Measurements from ENCODE around the gene NUP35. TPM values are rescaled to one million over a fixed set of nuclear protein-coding genes. Genes with fewer than 3 reads are reported as not detected.

NUP35 gene
- total and polyA plus RNA-seq, 2 of the 4 experiments (the other 2 are of a cell fraction) = 10.9 to 23.3 TPM

DNA sequence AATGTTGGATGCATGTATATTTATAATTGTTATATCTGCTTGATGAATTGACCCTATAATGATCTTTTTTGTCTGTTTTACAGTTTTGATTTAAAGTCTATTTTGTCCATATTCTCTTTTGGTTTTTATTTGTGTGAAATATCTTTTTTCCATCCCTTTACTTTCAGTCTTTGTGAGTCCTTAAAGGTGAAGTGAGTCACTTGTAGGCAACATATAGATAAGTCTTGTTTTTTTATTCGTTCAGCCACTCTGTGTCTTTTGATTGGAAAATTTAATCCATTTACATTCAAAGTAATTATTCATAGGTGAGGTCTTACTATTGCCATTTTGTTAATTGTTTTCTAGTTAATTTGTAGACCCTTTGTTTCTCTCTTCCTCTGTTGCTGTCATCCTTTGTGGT, 62.5 kb downstream of the NUP35 start:
- Histone ChIP-seq H3K36me3 (ENCODE audit: control insufficient read depth, insufficient read depth, low read length) (0 out of 2 replicates have a peak, but pooled peaks cover 3% of the 10 kb centered on the region), H3K23ac (ENCODE audit: low read depth, low read length) (no peak overlapping the region), H3K4ac (ENCODE audit: low read depth, low read length) (peak overlapping the region; percentile 69; the same call in 1 of the 2 replicates), H2AFZ (replicated peaks; ENCODE audit: low read length, poor library complexity) (no peak overlapping the region), H3K9me1 (ENCODE audit: insufficient read depth, low read length) (peaks cover 14% of the 10 kb centered on the region), H4K91ac (ENCODE audit: insufficient read depth, low read depth, low read length) (peak overlapping the region; percentile 61; the same call in 1 of the 2 replicates), H2BK15ac (ENCODE audit: low read depth, low read length) (no peak overlapping the region; the same call in 2 of the 3 replicates), H2BK120ac (ENCODE audit: low read depth, low read length) (peak overlapping the region; percentile 74), H3K4me2 (ENCODE audit: low read depth, low read length) (no peak overlapping the region), H3K9me3 (ENCODE audit: control insufficient read depth, insufficient read depth, low read length) (no peaks in the 10 kb centered on the region), H2BK20ac (ENCODE audit: low read depth, low read length) (peak overlapping the region; percentile 80; the same call in 1 of the 2 replicates), H3K56ac (ENCODE audit: extremely low read depth, insufficient read depth, low read length) (no peak overlapping the region), H2AK9ac (replicated peaks; ENCODE audit: low read depth, low read length, poor library complexity) (no peak overlapping the region), H3K18ac (ENCODE audit: low read depth, low read length) (peak overlapping the region; percentile 37; the same call in 1 of the 2 replicates), H2AK5ac (ENCODE audit: low read depth, low read length) (no peak overlapping the region), H3K27ac (ENCODE audit: insufficient read depth, low read length) (no peak overlapping the region; the same call in 1 of the 2 replicates), H3K79me1 (ENCODE audit: low read depth in 1 of 2, low read length in 2 of 2) (peaks cover 6 to 16% of the 10 kb centered on the region in 2 experiments), H2BK5ac (ENCODE audit: low read depth, low read length, poor library complexity, severe bottlenecking) (peak overlapping the region; percentile 50), H4K20me1 (ENCODE audit: insufficient read depth, low read length) (no peaks in the 10 kb centered on the region), H3K14ac (replicated peaks; ENCODE audit: low read depth, low read length) (no peak overlapping the region), H4K8ac (ENCODE audit: low read depth in 2 of 2, low read length in 2 of 2) (peak overlapping the region in 1 of 2 experiments; percentile 48; a peak in 1 of 4 replicates), H3K4me1 (ENCODE audit: control insufficient read depth, insufficient read depth, low read length) (peaks cover 11% of the 10 kb centered on the region), H3K4me3 (ENCODE audit: insufficient read depth, low read depth, low read length) (no peak overlapping the region), H3K9ac (ENCODE audit: low read depth, low read length) (no peak overlapping the region), H4K5ac (ENCODE audit: low read depth, low read length) (0 out of 2 replicates have a peak overlapping the region, but pooled peaks have one; percentile 16), H3K27me3 (ENCODE audit: control insufficient read depth, insufficient read depth, low read length) (no peaks in the 10 kb centered on the region)
- intact Hi-C loops (cut with micrococcal nuclease) (no loop called here), dilution Hi-C loops (cut with HindIII; ENCODE audit: low sequenced_read_pairs, unreplicated experiment) (no loop called here), in situ Hi-C loops (cut with MboI; ENCODE audit: low sequenced_read_pairs) (no loop called here)
- no CpG with 5 or more reads among the region's 1 CpG for WGBS, 2 experiments (ENCODE audit: extremely low coverage in 2 of 2, insufficient read length in 1 of 2)
- ATAC-seq (ENCODE audit: low read depth) = no peak
- TF ChIP-seq BHLHE40 (IDR thresholded peaks at IDR 0.05; ENCODE audit: low read depth, low read length) (no peak), RCOR1 (IDR thresholded peaks at IDR 0.05; ENCODE audit: insufficient replicate concordance, low read length) (no peak), MXI1 (IDR thresholded peaks at IDR 0.05; ENCODE audit: borderline replicate concordance, low read depth, low read length) (no peak), FOS (IDR thresholded peaks at IDR 0.05; ENCODE audit: low read depth, low read length) (no peak), MAFK (IDR thresholded peaks at IDR 0.05; ENCODE audit: low read depth, low read length) (no peak), NFE2L2 (IDR thresholded peaks at IDR 0.05; ENCODE audit: low read depth, low read length) (no peak), MAZ (IDR thresholded peaks at IDR 0.05; ENCODE audit: borderline replicate concordance, low read depth, low read length) (no peak), POLR2A (IDR thresholded peaks at IDR 0.05; ENCODE audit: low read depth, low read length) (no peak), USF2 (IDR thresholded peaks at IDR 0.05; ENCODE audit: low read depth, low read length) (no peak), RAD21 (IDR thresholded peaks at IDR 0.05; ENCODE audit: low read length) (no peak), SMC3 (IDR thresholded peaks at IDR 0.05; ENCODE audit: low read depth, low read length) (no peak), RFX5 (IDR thresholded peaks at IDR 0.05; ENCODE audit: low read depth, low read length) (no peak), CHD1 (IDR thresholded peaks at IDR 0.05; ENCODE audit: low read depth, low read length) (no peak), CEBPB (IDR thresholded peaks at IDR 0.05; ENCODE audit: low read depth, low read length) (no peak)
- TF ChIP-seq, protein P1, sequence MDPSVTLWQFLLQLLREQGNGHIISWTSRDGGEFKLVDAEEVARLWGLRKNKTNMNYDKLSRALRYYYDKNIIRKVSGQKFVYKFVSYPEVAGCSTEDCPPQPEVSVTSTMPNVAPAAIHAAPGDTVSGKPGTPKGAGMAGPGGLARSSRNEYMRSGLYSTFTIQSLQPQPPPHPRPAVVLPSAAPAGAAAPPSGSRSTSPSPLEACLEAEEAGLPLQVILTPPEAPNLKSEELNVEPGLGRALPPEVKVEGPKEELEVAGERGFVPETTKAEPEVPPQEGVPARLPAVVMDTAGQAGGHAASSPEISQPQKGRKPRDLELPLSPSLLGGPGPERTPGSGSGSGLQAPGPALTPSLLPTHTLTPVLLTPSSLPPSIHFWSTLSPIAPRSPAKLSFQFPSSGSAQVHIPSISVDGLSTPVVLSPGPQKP (IDR thresholded peaks at IDR 0.05; ENCODE audit: borderline replicate concordance, low read depth, low read length) = no peak
- TF ChIP-seq, protein P2, sequence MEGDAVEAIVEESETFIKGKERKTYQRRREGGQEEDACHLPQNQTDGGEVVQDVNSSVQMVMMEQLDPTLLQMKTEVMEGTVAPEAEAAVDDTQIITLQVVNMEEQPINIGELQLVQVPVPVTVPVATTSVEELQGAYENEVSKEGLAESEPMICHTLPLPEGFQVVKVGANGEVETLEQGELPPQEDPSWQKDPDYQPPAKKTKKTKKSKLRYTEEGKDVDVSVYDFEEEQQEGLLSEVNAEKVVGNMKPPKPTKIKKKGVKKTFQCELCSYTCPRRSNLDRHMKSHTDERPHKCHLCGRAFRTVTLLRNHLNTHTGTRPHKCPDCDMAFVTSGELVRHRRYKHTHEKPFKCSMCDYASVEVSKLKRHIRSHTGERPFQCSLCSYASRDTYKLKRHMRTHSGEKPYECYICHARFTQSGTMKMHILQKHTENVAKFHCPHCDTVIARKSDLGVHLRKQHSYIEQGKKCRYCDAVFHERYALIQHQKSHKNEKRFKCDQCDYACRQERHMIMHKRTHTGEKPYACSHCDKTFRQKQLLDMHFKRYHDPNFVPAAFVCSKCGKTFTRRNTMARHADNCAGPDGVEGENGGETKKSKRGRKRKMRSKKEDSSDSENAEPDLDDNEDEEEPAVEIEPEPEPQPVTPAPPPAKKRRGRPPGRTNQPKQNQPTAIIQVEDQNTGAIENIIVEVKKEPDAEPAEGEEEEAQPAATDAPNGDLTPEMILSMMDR (conservative IDR thresholded peaks at IDR 0.05; ENCODE audit: low read depth, low read length) = no peak
- CTCF ChIA-PET = no interaction called here
- no peak for DNase-seq
- POLR2A ChIA-PET (ENCODE audit: unreplicated experiment) = no interaction called here
- BruUV-seq (replicated peaks) = no TSS peak
